ENCODE results near the gene PTGR1.

DNA sequence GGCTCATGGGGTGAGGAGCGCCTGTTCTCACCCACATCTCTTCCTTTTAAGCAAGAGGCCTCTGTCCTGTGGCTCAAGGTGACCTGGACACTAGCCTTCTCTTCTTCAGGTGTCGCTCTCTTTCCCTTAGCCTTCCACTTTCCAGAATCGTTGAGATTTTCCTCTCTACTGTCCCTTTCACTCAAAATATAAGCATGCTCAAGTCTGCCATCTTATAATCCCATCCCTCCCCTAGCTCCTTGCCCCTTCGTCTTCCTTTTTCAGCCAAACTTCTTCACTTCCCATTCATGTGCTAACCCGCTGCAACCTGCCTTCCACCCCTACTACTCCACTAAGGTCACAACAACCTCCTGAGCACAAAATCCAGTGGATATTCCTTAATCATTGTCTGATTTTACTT lies 13.1 kb downstream of the PTGR1 start:
- TF ChIP-seq, protein P1, sequence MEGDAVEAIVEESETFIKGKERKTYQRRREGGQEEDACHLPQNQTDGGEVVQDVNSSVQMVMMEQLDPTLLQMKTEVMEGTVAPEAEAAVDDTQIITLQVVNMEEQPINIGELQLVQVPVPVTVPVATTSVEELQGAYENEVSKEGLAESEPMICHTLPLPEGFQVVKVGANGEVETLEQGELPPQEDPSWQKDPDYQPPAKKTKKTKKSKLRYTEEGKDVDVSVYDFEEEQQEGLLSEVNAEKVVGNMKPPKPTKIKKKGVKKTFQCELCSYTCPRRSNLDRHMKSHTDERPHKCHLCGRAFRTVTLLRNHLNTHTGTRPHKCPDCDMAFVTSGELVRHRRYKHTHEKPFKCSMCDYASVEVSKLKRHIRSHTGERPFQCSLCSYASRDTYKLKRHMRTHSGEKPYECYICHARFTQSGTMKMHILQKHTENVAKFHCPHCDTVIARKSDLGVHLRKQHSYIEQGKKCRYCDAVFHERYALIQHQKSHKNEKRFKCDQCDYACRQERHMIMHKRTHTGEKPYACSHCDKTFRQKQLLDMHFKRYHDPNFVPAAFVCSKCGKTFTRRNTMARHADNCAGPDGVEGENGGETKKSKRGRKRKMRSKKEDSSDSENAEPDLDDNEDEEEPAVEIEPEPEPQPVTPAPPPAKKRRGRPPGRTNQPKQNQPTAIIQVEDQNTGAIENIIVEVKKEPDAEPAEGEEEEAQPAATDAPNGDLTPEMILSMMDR (IDR thresholded peaks at IDR 0.05), result no peak
- TF ChIP-seq POLR2A (IDR thresholded peaks at IDR 0.05), result no peak

Measured in lower leg skin (tissue), 3 donors.